GM10847 (cell line): ENCODE data around the gene RASSF6.

Source experiments
- POLR2A ChIP-seq: IDR thresholded peaks from 2 replicates; pipeline ENCODE4 v1.6.1; 2011; ENCODE audit not compliant: insufficient read length; ENCODE audit errors: extremely low read depth

RASSF6 gene

GRCh38 chr4:73539386-73539785 lies 80.8 kb downstream of the RASSF6 start:
- no peak for TF ChIP-seq POLR2A

- TF ChIP-seq POLR2A, result no peak
Measured at GRCh38 chr4:73538162-73538561, 82.1 kb downstream of the RASSF6 start.

- TF ChIP-seq POLR2A, result no peak
Measured at GRCh38 chr4:73533515-73534422, 86.5 kb downstream of the RASSF6 start.

- no peak for TF ChIP-seq POLR2A
Measured at GRCh38 chr4:73528171-73528570, 92.1 kb downstream of the RASSF6 start.

- no peak for TF ChIP-seq POLR2A
Measured at GRCh38 chr4:73527196-73527595, 93.0 kb downstream of the RASSF6 start.

GRCh38 chr4:73525611-73526010 lies 94.6 kb downstream of the RASSF6 start:
- no peak for TF ChIP-seq POLR2A

- no peak for TF ChIP-seq POLR2A
Measured at GRCh38 chr4:73523126-73523525, 97.1 kb downstream of the RASSF6 start.
